SH-SY5Y (cell line): Measurements from ENCODE around the gene GABPB1.

Experiments used
- GATA2 ChIP-seq: IDR thresholded peaks from 2 replicates; pipeline ENCODE4 v1.6.1; 2011; ENCODE audit warnings: mild to moderate bottlenecking, low read depth, low read length
- GATA3 ChIP-seq: IDR thresholded peaks from 2 replicates; pipeline ENCODE4 v1.6.1; 2011; ENCODE audit warnings: low read depth, mild to moderate bottlenecking, low read length, moderate library complexity

- TF ChIP-seq GATA2 (no peak), GATA3 (no peak)
Measured at GRCh38 chr15:50340416-50340815, 14.6 kb downstream of the GABPB1 start.
